A549 (cell line): Measurements from ENCODE around the gene TTLL9.

Experiments
- CTCF ChIP-seq: fragments of >200 bp; sonication (Bioruptor Twin); formaldehyde crosslinking; IDR thresholded peaks from 3 replicates; pipeline ENCODE4 v1.5.1; 2016
- E2F6 ChIP-seq: IDR thresholded peaks from 2 replicates; pipeline ENCODE4 v1.6.1; 2012; ENCODE audit warnings: low read depth, borderline replicate concordance
- EP300 ChIP-seq, 2 experiments: fragments of >200 bp; sonication (Bioruptor Twin); formaldehyde crosslinking; IDR thresholded peaks; 2 replicates in 1 of 2; 3 replicates in 1 of 2; pipeline ENCODE4 v1.6.1; 2016 to 2017
- MAX ChIP-seq: IDR thresholded peaks from 2 replicates; pipeline ENCODE4 v1.6.1; 2012
- NR3C1 ChIP-seq: fragments of >200 bp; sonication (Bioruptor Twin); formaldehyde crosslinking; IDR thresholded peaks from 3 replicates; pipeline ENCODE4 v1.6.1; 2017
- POLR2A ChIP-seq: IDR thresholded peaks from 2 replicates; pipeline ENCODE4 v1.6.1; 2012; ENCODE audit warnings: mild to moderate bottlenecking, low read length
- RAD21 ChIP-seq, 2 experiments: fragments of >200 bp in 1 of 2; sonication (Bioruptor Twin) in 1 of 2; formaldehyde crosslinking in 1 of 2; IDR thresholded peaks in 1 of 2; conservative IDR thresholded peaks in 1 of 2; 2 replicates in 1 of 2; 3 replicates in 1 of 2; pipeline ENCODE4 v1.6.1; 2012 to 2018; ENCODE audit warnings: inconsistent platforms in 1 of 2
- RCOR1 ChIP-seq: fragments of 150-350 bp; IDR thresholded peaks from 2 replicates; pipeline ENCODE4 v1.6.1; 2014; ENCODE audit warnings: antibody characterized with exemption, low read length, low read depth
- RFX5 ChIP-seq: fragments of 450-650 bp; IDR thresholded peaks from 2 replicates; pipeline ENCODE4 v1.7.1; 2014; ENCODE audit warnings: antibody characterized with exemption, mild to moderate bottlenecking, moderate library complexity
- TP53 ChIP-seq: fragments of 250-450 bp; sonication (Bioruptor Pico); IDR thresholded peaks from 2 replicates; pipeline ENCODE4 v1.5.0; 2021; ENCODE audit warnings: mild to moderate bottlenecking, moderate library complexity
- USF2 ChIP-seq: fragments of 450-650 bp; IDR thresholded peaks from 2 replicates; pipeline ENCODE4 v1.6.1; 2014; ENCODE audit warnings: antibody characterized with exemption

GRCh38 chr20:31939661-31940060 lies 69.2 kb downstream of the TTLL9 start:
- TF ChIP-seq USF2 (no peak), CTCF (no peak), E2F6 (no peak), RCOR1 (no peak), MAX (no peak), NR3C1 (no peak), EP300 (IDR thresholded peaks at IDR 0.05) (no peak), RAD21 (conservative IDR thresholded peaks at IDR 0.05 in 1 of 2, IDR thresholded peaks at IDR 0.05 in 1 of 2) (no peak), POLR2A (no peak), RFX5 (no peak), TP53 (CRISPR knock-in tag) (no peak)
